Cerebellar nuclear complex (tissue), 1 donor: Measurements from ENCODE around the gene RGP1.
A peak's percentile ranks its signal among the peaks of the same experiment; 100 is the strongest.

Source experiments
- DNase-seq, 2 experiments: peaks; one replicate each; lab custom pipeline; 2025; lab: John Stamatoyannopoulos, UW

Gene RGP1, protein sequence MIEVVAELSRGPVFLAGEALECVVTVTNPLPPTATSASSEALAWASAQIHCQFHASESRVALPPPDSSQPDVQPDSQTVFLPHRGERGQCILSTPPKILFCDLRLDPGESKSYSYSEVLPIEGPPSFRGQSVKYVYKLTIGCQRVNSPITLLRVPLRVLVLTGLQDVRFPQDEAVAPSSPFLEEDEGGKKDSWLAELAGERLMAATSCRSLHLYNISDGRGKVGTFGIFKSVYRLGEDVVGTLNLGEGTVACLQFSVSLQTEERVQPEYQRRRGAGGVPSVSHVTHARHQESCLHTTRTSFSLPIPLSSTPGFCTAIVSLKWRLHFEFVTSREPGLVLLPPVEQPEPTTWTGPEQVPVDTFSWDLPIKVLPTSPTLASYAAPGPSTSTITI

DNA sequence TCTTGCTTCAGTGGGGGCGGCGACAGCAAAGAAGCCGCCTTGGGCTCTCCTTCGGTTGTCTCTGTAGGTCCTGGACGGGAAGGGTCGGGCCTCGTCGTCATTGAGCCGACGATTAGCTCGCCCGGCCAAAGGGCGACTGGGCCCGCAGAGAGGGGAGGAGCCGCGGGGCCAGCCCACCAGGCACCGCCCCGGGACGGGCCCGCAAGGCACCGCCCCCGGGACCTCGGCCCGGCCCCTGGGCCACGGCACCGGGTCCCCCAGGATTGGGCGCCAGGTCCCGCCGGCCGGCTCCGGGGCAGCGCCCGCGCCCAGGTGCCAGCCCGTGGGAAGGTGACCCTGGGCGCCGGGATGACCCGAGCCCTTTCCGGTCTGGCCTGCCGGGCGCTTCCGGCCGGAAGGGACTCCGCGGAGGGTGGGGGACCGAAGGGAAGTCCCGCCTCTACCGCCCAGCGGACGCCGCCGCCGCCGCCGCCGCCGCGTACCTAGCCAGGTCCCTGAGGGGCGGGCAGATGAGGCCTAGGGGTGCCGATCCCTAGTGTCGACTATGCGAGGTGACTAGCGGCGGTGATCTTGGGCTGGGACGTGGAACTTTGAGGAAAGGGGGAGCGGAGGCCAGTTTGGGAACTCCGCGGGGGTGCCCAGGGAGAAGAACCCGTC lies at the start of gene RGP1, which contains the start of gene GBA2:
Gene RGP1 (plus strand): TSS at position 430 of the 657 bp plus-strand sequence. CDS start 469 bp downstream, outside the sequence.
Gene GBA2 (minus strand): TSS at position 371 of the 657 bp plus-strand sequence. CDS start 524 bp downstream, outside the sequence.
- peak in 1 of 2 experiments; percentile 21 for DNase-seq

DNA sequence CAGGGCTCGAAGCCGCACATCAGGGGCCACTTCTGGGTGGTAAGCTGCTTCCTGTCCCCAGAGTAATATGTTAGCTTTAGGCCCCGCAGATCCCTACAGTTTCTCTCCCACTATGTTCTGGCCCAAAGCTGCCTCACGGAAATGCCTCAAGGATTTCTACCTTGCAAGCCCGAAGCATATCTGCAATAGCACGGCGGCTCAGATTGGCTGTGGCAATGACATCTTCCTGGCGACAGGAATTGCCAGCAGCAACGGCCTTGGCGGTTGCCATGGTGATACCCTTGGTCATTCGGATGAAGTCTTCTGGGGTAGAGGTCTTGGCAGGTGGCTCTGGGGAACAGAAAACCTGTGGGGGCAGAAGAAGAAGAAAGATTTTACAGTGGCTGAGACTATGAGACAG lies 49.1 kb upstream of the RGP1 start:
- no peak for DNase-seq

DNA sequence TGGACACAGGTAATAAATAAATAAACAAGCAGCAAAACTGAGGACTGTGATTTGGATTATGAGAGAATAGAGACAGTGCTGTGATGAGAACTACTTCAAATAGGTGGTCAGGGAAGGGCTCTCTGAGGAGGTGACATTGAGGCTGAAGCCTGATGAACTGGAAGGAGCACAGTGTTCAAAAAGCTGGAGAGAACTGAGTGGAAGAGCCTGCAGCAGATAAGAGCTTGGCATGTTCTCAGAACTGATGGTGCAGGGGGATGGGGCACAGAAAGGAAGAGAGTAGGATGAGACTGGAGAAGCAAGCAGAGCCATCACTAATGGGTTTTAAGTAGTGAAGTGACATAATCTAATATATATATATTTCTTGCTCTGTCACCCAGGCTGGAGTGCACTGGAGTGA lies 48.1 kb upstream of the RGP1 start:
- no peak for DNase-seq

DNA sequence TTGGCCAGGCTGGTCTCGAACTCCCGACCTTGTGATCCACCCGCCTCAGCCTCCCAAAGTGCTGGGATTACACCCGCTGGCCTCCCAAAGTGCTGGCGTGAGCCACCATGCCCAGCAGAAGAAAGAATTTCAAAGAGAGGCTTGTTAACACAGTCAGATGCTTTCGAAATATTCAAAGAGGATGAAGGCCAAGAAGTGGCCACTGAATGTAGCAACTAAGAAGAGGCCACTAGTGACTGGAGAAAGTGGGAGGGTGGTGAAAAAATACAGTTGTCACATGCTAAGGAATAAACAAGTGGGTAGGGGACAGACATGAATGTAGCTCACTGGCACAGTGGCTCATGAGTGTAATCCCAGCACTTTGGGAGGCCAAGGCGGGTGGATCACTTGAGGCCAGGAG lies 46.4 kb upstream of the RGP1 start:
- no peak for DNase-seq

DNA sequence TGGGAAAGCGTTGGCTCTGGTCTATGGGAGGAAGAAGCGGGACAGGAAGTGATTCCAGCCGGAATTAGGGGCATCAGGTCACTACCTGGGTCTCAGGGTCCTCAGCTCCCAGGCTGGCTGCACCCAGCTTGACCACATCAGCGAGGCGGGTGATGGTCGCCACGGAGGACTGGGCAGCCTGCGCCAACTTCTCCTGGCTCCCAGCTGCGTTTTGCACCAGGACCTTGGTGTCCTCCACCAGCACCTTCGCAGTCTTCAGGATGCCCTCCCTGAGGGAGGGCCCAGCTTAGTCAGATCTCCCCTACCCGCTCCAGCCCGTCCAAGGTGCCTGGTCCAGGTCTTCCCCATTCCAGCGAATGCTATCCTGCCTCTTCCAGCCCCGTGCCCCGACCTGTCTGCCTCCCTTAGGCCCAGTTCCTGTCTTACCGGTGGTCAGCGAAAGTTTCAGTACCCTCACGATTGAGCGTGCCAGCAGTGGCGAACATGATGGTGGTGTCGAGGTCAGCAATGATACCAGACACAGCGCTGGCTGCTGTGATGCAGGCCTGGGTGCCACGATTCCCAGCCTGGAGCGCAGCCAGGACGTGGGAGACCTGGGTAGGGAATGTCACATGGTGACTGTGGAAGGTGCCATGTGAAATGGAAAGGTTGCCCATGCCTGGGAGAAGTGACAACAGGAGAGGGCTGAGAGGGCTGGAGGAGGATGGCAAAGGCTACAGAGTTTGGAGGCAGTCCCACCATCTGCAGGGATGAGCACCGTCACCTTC lies 45.0 kb upstream of the RGP1 start:
- no peak for DNase-seq

DNA sequence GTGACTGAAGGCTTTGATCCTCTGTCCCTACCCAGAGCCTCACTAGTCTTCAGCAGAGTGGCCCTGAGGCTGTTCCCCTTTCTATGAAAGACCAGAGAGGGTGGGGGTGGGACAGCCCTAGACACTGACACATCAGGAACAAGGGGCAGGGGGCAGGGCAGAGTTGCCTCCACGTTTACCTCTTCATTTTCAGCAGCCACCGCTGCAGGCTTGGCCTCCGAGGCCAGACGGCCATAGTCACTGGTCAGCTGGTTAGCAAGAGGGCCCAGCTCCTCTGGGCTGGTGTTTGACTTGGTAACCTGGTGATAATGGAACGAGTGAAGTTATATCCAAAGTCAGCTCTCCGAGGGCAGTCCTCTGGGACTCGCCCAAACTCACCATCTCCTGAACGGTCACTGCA lies 43.7 kb upstream of the RGP1 start:
- DNase-seq, result no peak

DNA sequence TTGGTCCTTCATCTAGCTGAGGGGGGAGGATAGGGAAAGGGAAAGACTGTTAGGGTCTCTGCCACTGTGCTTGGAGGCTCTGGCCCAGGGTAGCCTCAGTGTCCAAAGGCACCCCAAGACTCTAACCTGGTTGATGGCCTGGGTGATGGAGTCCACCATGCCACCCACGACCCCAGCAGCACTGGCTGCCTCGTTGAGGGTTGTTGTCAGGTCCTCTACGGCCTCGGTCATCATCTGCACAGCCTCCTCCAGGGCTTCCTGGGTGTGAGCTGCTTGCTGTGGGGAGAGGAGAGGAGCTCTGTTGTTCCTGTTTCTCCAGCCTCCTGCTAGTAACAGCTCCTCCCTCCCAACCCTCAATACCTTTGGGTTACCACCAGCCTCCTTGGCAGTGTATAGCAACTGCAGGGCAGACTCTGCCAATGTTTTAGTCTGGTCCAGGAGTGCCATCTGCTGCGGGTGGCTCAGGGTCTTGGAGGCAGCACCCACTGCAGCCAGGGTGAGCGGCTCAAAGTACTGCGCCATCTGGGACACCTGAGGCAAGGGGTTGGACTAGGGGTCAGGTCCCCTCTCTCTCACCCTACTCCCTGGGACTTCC lies 43.2 kb upstream of the RGP1 start:
- peak; percentile 48 to 73 for DNase-seq

DNA sequence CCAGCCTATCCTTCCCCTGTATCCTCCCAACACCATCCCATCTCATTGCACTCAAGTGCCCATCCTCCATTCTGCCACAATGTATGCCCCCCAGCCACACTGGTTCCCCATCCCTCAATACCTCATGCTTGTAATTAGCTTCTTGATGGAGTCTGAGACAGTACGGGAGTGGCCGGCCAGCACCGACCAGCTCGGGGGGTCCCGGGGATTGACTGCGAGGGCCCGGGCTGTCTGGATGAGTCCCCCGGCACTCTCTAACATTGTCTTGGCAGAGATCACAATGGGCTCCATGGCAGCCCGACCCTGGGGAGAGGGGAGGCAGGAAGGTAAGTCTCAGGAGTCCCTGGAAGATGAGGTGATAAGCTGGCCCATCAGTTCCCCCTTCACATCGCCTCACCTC lies 42.1 kb upstream of the RGP1 start:
- no peak for DNase-seq

DNA sequence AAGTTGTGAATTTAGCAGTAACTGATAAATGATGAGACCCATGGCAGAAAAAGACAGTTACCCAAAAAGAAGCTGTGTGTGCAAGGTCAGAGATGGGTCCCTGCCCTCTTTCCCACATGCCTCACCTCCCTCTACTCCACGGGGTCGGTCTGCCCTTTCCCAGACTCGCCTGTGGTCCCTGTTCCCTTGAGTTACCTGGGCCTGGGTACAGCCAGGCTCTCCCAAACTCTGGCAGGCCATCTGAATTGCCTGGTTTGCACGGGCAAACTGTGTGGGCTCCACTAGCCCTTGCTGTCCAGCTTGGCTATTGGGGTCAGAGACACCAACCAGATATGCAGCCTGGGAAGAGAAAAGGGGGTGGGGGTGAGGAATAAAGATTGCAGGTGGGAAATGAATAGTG lies 40.9 kb upstream of the RGP1 start:
- no peak for DNase-seq

DNA sequence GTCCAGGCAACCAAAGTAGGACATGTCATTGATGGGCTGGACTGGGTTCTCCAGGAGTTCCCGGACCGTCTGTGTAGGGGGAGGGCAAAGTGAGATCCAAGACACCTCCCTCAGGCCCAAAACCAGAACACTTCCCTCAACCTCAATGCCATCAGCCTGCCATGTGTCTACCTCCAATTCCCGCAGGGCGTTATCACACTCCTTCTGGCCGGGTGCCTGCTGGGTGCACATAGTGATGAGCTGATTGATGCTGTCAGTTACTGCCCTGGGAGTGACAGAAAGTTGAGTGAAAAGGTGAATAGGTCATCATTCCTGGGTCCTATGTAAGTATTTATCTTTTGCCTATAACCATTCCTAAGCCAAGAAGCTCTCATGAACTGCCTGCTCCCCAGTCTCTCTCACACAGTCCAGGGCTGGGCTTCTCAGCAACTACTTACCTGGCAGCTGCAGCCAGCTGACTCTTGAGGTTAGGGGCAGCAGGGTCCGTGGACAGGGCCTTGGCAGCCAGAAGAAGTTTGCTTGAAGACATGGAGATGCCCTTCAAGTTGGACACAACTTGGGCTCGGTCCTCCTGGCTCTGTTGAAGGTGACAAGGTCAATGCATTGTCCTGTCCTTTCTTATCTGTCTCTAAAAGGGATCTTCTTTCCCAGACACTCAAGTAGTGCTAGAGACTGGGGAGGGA lies 38.1 kb upstream of the RGP1 start:
- DNase-seq, result no peak

DNA sequence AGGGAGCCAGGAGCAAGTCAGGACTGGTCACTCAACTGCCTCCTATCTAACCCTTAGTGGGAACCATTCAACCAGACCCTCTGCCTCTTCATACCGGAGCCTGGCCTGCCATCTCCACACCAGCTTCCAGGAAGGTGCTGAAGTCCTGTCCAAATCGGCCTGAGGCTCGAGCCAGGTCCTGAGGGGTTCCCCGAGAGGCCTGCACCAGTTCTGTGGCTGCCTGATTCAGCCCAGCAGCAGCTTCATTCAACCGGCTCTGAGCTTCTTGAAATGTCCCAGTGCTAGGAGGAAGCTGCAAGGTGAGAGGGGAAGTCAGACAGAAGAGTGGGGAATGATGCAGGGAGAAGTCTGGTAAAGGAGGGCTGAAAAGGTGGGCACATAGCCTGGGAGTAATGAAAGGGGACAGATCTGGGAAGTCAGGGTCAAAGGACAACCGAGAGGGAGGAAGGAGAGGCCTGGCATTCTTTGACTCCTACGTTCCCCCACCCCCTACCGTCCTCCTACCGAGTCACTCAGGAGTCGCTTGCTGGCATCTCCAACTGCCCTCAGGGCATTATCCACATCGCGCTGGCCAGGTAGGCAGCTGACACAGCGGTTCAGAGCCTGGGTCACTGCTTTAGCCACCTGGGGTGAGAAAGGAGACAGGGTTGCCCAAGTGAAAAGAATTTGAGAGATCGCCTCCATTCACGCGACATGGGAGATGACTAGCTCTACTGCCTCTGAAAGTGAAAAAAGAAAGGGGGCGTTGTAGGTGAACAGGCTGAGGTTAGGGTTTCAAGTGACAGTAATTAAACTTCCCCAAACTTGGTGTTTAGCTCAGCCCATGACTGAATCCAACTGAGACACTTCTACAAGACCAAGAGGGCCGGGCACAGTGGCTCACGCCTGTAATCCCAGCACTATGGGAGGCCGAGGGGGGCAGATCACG lies 37.3 kb upstream of the RGP1 start:
- DNase-seq, result no peak

DNA sequence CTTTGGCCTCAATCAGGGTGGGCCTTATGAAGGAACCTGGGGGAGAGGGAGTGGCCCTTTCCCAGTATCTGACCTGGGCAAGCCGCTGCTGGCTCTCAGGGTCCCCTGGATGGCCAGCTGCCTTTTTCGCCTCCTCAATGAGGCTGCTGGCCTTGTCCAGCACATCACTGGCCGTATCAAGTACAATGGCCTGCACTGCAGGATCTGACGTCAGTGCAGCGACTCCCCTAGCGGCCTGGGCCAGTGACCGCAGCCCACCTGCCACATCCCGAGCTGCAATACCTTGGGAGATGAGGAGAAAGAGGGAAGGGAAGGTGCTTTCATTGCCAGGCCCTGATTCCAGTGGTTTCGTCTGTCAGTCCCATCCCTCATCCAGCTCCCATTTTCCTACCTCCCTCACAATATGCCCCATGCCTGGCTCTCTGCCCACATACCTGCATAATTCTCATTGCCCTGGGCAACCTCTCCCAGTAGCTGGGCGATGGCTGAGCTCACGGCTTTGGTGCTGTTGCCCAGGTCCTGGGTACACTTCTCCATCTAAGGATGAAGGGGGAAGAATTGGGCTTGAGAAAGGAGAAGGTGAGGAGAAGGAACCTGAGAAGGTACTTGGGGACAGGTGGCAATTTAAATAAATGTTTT lies 36.2 kb upstream of the RGP1 start:
- DNase-seq, result no peak

DNA sequence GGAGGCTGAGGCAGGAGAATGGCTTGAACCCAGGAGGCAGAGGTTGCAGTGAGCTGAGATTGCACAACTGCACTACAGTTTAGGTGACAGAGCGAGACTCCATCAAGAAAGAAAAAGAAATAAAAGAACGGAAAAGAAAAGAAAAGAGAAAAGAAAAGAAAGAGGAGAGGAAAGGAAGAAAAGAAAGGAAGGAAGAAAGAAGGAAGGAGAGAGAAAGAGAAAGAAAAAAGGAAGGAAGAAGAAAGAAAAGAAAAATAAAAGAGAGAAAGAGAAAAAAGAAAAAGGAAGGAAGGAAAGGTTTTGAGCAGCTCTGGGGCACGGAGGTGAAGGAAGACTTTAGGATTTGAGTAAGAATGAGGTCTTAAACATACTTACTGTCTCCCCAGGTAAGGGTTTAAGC lies 35.5 kb upstream of the RGP1 start:
- DNase-seq, result no peak

DNA sequence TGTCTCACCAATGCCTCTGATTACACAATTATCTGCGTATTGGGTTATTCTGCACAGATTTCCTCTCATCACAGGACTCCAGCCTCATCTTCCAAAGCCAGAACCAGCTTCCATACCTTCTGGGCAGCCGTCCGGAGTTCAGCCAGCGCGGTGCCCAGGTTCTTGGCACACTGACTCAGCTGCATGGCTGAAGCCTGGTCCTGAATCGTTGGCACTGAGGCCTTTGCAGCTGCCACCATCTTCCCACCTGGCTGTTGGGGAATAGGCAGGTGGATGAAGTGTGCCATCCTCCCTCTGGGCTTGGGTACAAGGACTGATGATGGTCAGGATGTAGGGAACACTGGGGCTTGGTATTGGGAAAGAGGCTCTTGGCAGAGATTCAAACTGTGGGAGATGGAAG lies 35.0 kb upstream of the RGP1 start:
- DNase-seq, result no peak

DNA sequence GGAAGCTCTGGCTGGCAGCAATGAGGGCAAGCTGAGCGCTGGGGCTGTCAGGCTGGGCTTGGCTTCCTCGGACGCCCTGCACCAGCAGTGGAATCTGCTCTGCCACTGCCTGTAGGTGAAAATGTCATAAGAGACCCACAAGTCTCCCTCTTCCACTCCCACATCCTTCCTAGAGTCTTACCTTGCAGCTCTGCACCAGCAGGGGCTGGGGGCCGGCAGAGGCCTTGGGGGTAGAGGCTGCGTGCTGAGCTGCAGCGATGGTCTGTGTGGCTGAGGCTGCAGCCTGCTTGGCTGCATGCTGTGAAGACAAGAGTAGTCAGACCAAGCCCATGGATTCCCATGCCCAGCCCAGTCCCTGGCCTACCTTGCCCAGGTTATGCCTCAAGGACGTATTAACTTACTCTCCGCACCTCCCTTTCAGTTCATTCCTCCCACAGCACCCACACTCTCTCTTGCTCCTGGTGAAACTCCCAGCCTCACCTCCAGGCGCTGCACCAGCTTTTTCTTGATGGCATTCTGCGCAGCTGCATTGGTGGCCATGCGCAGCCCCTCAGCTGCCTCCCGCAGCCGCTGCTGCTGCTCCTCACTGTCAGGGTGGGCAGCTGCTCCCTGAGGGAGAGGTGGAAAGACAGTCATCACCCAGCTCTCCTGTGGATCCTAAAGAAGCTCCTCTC lies 34.4 kb upstream of the RGP1 start:
- no peak for DNase-seq

DNA sequence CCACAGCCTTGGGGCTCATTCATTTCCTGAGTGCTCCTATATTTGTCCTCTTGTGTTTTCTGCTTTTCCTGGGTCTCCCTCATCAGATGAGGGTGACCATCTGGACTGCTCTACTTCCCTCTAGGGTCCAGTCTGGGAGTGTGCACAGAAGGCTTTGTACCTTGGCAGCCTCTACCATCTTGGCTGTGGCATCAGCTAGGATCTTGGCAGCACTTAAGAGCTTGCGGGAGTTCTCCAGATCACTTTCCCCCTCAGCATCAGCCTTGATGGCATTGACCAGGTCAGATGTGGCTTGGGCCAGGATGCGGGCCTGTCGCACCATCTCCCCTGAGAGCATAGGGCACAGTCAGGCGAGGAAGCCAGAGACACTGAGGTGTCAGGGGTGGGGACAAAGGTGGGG lies 32.9 kb upstream of the RGP1 start:
- DNase-seq, result peak; percentile 71 to 81

DNA sequence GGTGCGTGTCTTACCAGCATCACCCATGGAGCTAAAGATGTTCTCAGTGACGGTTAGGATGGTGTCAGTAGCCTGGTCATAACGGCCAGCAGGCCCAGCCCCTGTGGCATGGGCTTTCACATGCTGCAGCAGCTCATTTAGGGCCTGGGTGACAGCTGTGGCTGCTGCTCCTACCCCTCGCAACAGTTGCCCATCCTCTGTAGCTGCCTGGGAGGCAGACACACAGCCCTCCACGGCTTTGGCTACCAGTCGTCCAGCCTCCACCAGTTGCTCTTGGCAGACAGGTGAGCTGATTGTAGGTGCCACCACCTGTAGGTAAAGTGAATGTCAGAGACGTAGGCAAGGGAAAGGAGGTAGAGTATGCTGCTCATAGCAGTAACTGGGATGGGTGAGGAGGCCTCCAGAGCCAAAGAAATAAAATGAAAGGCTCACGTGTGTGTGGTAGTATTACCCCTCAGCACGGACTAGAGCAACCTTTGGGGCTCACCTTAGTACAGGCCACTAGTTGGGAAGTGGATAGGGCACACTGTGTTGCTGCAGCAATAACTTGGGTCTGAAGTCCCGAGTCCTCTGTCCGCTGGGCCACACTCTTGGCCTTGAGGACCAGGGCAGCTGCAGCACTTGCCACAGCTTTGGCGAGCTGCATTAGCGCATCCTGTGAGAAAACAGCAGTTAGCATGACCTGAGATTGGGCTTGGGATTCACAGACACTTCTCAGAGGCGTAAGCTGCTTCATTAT lies 31.8 kb upstream of the RGP1 start:
- DNase-seq, result no peak

DNA sequence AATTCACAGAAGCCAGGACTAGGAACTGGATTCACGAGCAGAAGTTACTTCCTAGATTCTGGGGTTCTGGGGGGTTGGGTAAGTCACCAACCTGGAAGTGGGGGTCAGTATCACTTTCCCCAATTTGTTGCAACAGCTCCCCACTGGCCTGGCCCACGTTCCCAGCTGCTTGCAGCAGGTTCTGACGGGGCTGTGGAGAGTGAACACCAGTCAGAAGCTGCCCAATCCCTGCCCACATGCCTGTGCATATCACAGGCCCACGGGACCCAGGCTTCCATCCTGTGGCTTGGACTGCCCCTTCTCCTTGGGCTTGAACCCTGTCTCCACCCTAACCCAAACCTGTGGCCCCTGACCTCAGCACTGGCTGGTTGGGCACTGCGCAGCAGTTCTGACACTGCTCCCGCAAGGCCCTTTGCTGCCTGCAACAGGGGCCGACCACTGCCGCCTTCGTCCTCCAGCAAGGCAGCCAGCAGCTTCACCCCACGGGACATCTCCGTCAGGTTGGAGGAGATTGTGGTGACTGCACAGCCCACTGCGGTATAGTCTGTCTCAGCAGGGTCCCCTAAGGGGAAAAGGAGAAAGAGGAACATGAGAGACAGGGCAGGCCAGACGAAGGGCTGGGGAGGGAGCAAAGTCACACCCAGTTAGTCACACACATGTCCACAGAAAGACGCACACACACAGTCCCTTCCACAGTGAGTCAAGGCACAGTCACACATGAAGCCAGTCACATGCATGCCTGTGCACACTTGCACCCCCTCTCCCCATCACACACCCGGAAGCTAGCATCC lies 30.2 kb upstream of the RGP1 start:
- no peak for DNase-seq
